H1 (cell line): ENCODE results near the gene GRIPAP1.

Experiments
- CHD2 ChIP-seq: IDR thresholded peaks from 2 replicates; pipeline ENCODE4 v1.6.1; 2012; ENCODE audit warnings: low read length, improper control_type of control experiment
- CTCF ChIP-seq, 3 experiments: IDR thresholded peaks; 1 replicate in 2 of 3; 2 replicates in 1 of 3; pipeline versions ENCODE4 v1.5.1 to v1.6.1; 2011; ENCODE audit warnings: low read length in 3 of 3, mild to moderate bottlenecking in 3 of 3, inconsistent platforms in 2 of 3, low read depth in 1 of 3, moderate library complexity in 1 of 3; ENCODE audit not compliant: insufficient read depth in 1 of 3; ENCODE audit errors: control extremely low read depth in 1 of 3
- HDAC6 ChIP-seq: IDR thresholded peaks from one replicate; pipeline ENCODE4 v1.7.1; 2012; ENCODE audit warnings: low read depth, mild to moderate bottlenecking, inconsistent platforms, low read length, moderate library complexity
- POLR2A ChIP-seq, 2 experiments: IDR thresholded peaks; 1 replicate in 1 of 2; 2 replicates in 1 of 2; pipeline ENCODE4 v1.6.1; 2011; ENCODE audit warnings: low read depth in 2 of 2, low read length in 2 of 2, mild to moderate bottlenecking in 2 of 2; ENCODE audit errors: control extremely low read depth in 1 of 2
- POLR2AphosphoS5 ChIP-seq: IDR thresholded peaks from 2 replicates; pipeline ENCODE4 v1.6.1; 2011; ENCODE audit warnings: low read depth, low read length
- TF ChIP-seq, protein P1 (sequence below): IDR thresholded peaks from 2 replicates; pipeline ENCODE4 v1.6.1; 2012; ENCODE audit warnings: low read length, inconsistent platforms

- TF ChIP-seq CTCF (IDR thresholded peaks at IDR 0.05; ENCODE audit: control extremely low read depth in 1 of 3, insufficient read depth in 1 of 3, low read depth in 1 of 3, low read length in 3 of 3) (no peak), CHD2 (no peak), POLR2A (IDR thresholded peaks at IDR 0.05; ENCODE audit: control extremely low read depth in 1 of 2, low read depth in 2 of 2, low read length in 2 of 2) (no peak), HDAC6 (no peak), POLR2AphosphoS5 (no peak)
- TF ChIP-seq, protein P1, sequence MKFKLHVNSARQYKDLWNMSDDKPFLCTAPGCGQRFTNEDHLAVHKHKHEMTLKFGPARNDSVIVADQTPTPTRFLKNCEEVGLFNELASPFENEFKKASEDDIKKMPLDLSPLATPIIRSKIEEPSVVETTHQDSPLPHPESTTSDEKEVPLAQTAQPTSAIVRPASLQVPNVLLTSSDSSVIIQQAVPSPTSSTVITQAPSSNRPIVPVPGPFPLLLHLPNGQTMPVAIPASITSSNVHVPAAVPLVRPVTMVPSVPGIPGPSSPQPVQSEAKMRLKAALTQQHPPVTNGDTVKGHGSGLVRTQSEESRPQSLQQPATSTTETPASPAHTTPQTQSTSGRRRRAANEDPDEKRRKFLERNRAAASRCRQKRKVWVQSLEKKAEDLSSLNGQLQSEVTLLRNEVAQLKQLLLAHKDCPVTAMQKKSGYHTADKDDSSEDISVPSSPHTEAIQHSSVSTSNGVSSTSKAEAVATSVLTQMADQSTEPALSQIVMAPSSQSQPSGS: no peak
These were observed 4.6 kb downstream of the GRIPAP1 start for GRCh38 chrX:48997455-48997854.
